ENCODE data around the gene SGK1.

- TF ChIP-seq POLR2A (IDR thresholded peaks at IDR 0.05; ENCODE audit: low read depth, low read length) (no peak), POLR2AphosphoS5 (IDR thresholded peaks at IDR 0.05; ENCODE audit: low read depth, low read length) (no peak), TAF1 (IDR thresholded peaks at IDR 0.05; ENCODE audit: borderline replicate concordance, low read depth, low read length) (no peak)
These were observed 155.0 kb downstream of the SGK1 start for GRCh38 chr6:134162932-134163331.

All from GM12892 (cell line).